Skeletal muscle satellite cell (primary cell): ENCODE measurements around the gene PANX2.

Experiments used
- H3K27me3 ChIP-seq: 2 replicates; pipeline ENCODE4 v1.7.0; 2013; ENCODE audit warnings: low read length; ENCODE audit not compliant: control insufficient read depth, insufficient read depth
- H3K36me3 ChIP-seq: 2 replicates; pipeline ENCODE4 v1.7.0; 2013; ENCODE audit warnings: mild to moderate bottlenecking, control low read depth, low read length; ENCODE audit not compliant: insufficient read depth
- H3K4me1 ChIP-seq: 2 replicates; pipeline ENCODE4 v1.7.0; 2013; ENCODE audit warnings: low read length; ENCODE audit not compliant: control insufficient read depth, insufficient read depth
- H3K4me2 ChIP-seq: 2 replicates; pipeline ENCODE4 v1.7.0; 2013; ENCODE audit warnings: mild to moderate bottlenecking, low read length
- H3K4me3 ChIP-seq: 2 replicates; pipeline ENCODE4 v1.7.0; 2013; ENCODE audit warnings: low read length
- H3K9ac ChIP-seq: 2 replicates; pipeline ENCODE4 v1.7.0; 2013; ENCODE audit warnings: mild to moderate bottlenecking, low read depth, low read length, moderate library complexity
- H3K9me3 ChIP-seq: replicated peaks from 2 replicates; pipeline ENCODE4 v1.7.0; 2013; ENCODE audit warnings: mild to moderate bottlenecking, control low read depth, low read length

The PANX2 gene

GRCh38 chr22:50190182-50190940 is 19.8 kb downstream of the PANX2 start:
- no peaks in the 10 kb centered on the region for H3K27me3 ChIP-seq
- H3K36me3 ChIP-seq: peaks cover 20% of the 10 kb centered on the region
- no peaks in the 10 kb centered on the region for H3K9me3 ChIP-seq
- H3K4me2 ChIP-seq: peak overlapping the region; percentile 78
- peak overlapping the region; percentile 59 for H3K4me3 ChIP-seq
- peak overlapping the region; percentile 54 for H3K9ac ChIP-seq
- peaks cover 27% of the 10 kb centered on the region for H3K4me1 ChIP-seq

DNA sequence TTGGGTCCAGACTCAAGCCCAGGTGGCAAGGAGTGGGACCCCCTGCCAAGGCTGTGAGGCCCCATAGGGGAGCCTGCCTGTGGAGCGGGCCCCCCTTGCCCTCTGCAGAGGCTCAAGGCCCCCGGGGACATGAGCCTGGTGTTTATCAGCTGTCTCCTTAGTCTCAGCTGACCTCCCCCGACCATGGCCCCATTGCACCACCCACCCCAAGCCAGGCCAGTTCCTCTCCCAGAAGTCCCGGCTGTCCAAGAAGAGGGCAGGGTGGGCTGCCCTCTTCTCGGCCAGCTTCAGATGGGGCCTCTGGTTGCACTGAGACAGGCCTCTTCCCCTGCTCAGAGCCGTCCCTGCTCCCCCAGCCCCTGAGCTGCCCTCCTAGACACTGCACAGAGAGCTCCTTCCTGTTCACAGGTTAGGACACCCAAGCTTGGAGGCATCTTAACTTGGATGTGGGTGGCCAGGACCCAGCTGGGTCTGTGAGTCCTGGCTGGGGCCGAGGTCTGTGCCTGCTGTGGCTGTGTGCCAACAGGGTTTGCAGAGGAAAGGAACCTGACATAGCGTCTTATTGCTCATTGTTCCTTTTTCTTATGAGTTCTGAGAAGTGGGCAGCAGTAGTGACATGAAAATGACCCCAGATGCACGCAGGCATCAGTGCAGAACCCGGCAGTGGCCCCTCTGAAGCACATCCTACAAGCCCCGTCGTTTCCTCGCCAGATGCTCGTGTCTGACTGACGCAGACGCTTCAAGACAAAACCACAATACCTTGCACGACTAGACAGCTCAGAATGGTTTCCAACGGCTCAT is 20.6 kb downstream of the PANX2 start:
- Histone ChIP-seq H3K27me3 (no peaks in the 10 kb centered on the region), H3K4me2 (peak overlapping the region; percentile 78), H3K4me1 (peaks cover 25% of the 10 kb centered on the region), H3K36me3 (peaks cover 20% of the 10 kb centered on the region), H3K4me3 (peak overlapping the region; percentile 59), H3K9me3 (no peaks in the 10 kb centered on the region), H3K9ac (peak overlapping the region; percentile 54)

DNA sequence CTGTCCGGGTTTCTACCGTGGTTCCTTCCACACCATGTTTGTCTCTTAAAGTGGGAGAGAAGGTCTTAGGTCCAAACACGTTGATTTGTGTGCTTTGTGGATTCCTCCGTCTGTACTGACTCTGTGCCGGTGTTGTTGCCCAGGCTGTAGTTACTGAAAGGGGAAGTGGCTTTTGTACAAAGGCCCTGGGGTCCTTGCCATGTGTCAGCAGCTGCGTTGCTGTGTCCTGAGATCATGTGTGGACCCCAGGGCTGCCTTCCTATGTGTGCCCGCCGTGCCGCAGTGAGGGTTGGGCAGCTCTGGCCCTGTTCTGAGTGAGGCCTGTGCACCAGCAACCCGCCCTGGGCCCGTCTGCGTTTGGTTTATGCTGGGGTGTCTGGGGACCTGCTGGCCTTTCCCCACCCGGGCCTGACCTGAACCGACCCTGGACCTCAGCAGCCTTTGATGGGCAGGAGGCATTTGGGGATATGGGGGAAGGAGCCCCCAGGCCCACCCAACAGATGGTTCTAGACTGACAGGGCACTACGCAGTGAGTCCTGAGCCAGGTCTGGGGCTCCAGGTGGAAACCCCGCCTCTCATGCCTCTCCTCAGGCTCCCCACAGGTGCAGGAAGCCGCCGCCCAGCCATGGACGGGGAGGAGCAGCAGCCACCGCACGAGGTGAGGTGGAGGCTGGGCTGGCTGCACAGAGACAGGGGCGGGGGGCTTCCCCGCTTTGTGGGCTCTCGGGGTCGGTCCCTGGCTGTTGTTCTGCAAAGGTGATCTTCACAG is 22.1 kb downstream of the PANX2 start:
- Histone ChIP-seq H3K4me1 (peaks cover 17% of the 10 kb centered on the region), H3K9me3 (no peaks in the 10 kb centered on the region), H3K4me3 (no peak overlapping the region), H3K4me2 (no peak overlapping the region), H3K36me3 (peaks cover 23% of the 10 kb centered on the region), H3K27me3 (no peaks in the 10 kb centered on the region), H3K9ac (no peak overlapping the region)

- H3K4me1 ChIP-seq: peaks cover 17% of the 10 kb centered on the region
- H3K36me3 ChIP-seq: peaks cover 25% of the 10 kb centered on the region
- no peak overlapping the region for H3K4me3 ChIP-seq
- H3K9me3 ChIP-seq: no peaks in the 10 kb centered on the region
- no peaks in the 10 kb centered on the region for H3K27me3 ChIP-seq
- H3K9ac ChIP-seq: no peak overlapping the region
- no peak overlapping the region for H3K4me2 ChIP-seq
Observed at GRCh38 chr22:50193621-50194020, 23.1 kb downstream of the PANX2 start.

GRCh38 chr22:50194037-50194805 is 23.7 kb downstream of the PANX2 start:
- H3K9ac ChIP-seq: no peak overlapping the region
- H3K4me3 ChIP-seq: no peak overlapping the region
- no peaks in the 10 kb centered on the region for H3K27me3 ChIP-seq
- no peak overlapping the region for H3K4me2 ChIP-seq
- H3K36me3 ChIP-seq: peaks cover 24% of the 10 kb centered on the region
- peaks cover 17% of the 10 kb centered on the region for H3K4me1 ChIP-seq
- no peaks in the 10 kb centered on the region for H3K9me3 ChIP-seq

GRCh38 chr22:50196256-50196655 is 25.7 kb downstream of the PANX2 start:
- Histone ChIP-seq H3K36me3 (peaks cover 24% of the 10 kb centered on the region), H3K9ac (no peak overlapping the region)

DNA sequence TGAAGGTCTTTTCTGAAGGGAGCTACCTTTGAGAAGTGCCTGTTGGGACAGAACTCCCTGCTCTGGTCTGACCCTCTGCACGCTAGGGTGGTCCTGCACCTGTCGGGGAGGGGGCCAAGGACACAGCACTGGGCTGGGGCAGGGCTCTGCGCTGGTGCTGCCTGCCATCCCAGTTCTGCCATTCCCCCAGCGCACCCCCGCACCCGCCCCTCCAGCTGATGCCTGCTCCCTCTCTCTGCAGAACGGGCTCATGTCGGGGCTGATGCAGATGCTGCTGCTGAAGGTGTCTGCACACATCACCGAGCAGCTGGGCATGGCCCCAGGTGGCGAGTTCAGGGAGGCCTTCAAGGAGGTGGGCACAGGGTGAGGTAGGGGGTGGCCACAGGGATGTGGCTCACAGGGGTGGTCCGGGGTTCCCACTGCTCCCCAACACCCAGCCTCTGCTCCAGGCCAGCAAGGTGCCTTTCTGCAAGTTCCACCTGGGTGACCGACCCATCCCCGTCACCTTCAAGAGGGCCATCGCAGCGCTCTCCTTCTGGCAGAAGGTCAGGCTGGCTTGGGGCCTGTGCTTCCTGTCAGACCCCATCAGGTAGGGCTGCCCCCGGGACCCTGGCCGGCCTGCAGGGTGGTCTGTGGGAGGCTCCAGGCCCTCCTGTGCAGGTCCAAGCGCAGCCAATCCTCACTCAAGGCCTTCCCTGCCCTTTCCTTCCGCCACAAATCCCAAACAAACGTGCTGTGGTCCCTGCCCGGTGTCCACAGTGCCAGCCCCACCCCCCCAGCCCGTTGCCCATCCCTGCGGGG is 26.7 kb downstream of the PANX2 start:
- Histone ChIP-seq H3K27me3 (no peaks in the 10 kb centered on the region), H3K9me3 (no peaks in the 10 kb centered on the region), H3K4me3 (no peak overlapping the region), H3K36me3 (peaks cover 24% of the 10 kb centered on the region), H3K4me2 (no peak overlapping the region), H3K9ac (no peak overlapping the region), H3K4me1 (peaks cover 10% of the 10 kb centered on the region)

More at GRCh38 chr22:50196256-50196655, 25.7 kb downstream of the PANX2 start:
- no peaks in the 10 kb centered on the region for H3K27me3 ChIP-seq
- H3K4me3 ChIP-seq: no peak overlapping the region
- peaks cover 6% of the 10 kb centered on the region for H3K4me1 ChIP-seq
- H3K4me2 ChIP-seq: no peak overlapping the region
- no peaks in the 10 kb centered on the region for H3K9me3 ChIP-seq

GRCh38 chr22:50197856-50198623 is 27.5 kb downstream of the PANX2 start:
- H3K27me3 ChIP-seq: no peaks in the 10 kb centered on the region
- H3K4me1 ChIP-seq: peaks cover 12% of the 10 kb centered on the region
- H3K4me2 ChIP-seq: no peak overlapping the region
- H3K36me3 ChIP-seq: peaks cover 27% of the 10 kb centered on the region
- H3K4me3 ChIP-seq: no peak overlapping the region
- no peaks in the 10 kb centered on the region for H3K9me3 ChIP-seq
- H3K9ac ChIP-seq: no peak overlapping the region

DNA sequence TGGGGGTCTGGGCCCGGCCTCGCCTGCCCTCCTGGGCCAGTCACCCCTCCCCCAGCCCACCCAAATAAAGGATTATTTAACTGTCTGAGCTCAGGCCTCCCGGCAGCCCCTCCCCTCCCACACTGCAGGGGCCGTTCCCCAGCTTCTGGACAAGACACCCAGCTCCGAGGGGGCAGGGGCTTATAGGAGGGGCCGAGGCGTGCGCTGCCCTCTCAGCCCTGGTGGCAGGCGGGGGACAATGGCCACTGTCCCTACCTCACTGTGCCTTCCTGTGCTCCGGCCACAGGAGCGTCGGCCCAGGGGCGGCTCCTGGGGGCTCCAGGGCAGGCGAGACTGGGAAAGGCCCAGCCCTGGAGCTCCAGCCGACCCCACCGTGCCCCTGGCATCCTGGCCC is 28.1 kb downstream of the PANX2 start:
- Histone ChIP-seq H3K36me3 (peaks cover 31% of the 10 kb centered on the region), H3K4me2 (no peak overlapping the region), H3K4me3 (no peak overlapping the region), H3K27me3 (no peaks in the 10 kb centered on the region), H3K9ac (no peak overlapping the region), H3K9me3 (no peaks in the 10 kb centered on the region), H3K4me1 (peaks cover 12% of the 10 kb centered on the region)

DNA sequence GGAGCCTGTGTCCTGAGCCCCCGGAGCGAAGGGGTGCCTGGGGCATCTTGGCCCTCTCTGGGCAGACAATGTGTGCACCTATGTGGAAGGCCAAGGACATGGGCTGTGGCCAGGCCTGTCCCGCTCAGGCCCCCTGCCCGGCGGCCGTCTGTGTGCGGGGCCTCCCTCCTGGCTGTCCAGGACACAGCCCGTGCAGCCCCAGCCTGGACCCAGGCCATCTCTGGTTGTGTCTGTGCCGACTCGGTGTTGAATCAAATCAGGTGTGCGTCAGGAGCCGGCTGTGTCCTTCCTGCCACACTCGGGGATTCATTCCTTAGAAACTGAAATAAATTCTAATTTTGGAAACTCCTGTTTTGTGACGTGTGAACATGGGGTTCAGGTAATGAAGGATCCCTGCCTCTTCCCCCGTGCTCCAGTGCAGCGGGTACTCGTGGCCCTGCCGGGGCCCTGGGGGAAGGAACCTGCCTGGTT is 28.8 kb downstream of the PANX2 start:
- no peak overlapping the region for H3K4me3 ChIP-seq
- peak overlapping the region; percentile 93 for H3K9ac ChIP-seq
- peak overlapping the region; percentile 99 for H3K4me2 ChIP-seq
- H3K27me3 ChIP-seq: no peaks in the 10 kb centered on the region
- H3K36me3 ChIP-seq: peaks cover 28% of the 10 kb centered on the region
- H3K4me1 ChIP-seq: peaks cover 12% of the 10 kb centered on the region
- no peaks in the 10 kb centered on the region for H3K9me3 ChIP-seq
